Neural cell (in vitro differentiated cells): ENCODE data around the gene FAM168A. TPM values are rescaled to one million over a fixed set of nuclear protein-coding genes. Genes with fewer than 3 reads are reported as not detected.

Source experiments
- H2AFZ ChIP-seq: fragments of 200-600, 300-800 bp; sonication (generic), shearing (Covaris generic); 2 replicates; pipeline ENCODE4 v1.6.0; 2014; ENCODE audit warnings: low read depth, mild to moderate bottlenecking, antibody characterized with exemption, low read length, moderate library complexity
- H3F3A ChIP-seq: fragments of 200-600 bp; shearing (Covaris generic); 2 replicates; pipeline ENCODE4 v1.6.1; 2016; ENCODE audit warnings: mild to moderate bottlenecking, moderate library complexity, mixed read lengths, antibody characterized with exemption, low read length; ENCODE audit not compliant: insufficient read depth, poor library complexity, severe bottlenecking
- H3K27ac ChIP-seq: fragments of 200-600, 300-800 bp; sonication (generic), shearing (Covaris generic); 2 replicates; pipeline ENCODE4 v1.5.1; 2014; ENCODE audit warnings: mild to moderate bottlenecking, low read length, moderate library complexity
- H3K27me3 ChIP-seq: fragments of 300-800, 200-600 bp; sonication (generic), shearing (Covaris generic); 2 replicates; pipeline ENCODE4 v1.6.0; 2014; ENCODE audit warnings: mild to moderate bottlenecking, low read depth, low read length, moderate library complexity; ENCODE audit not compliant: insufficient read depth
- H3K36me3 ChIP-seq: fragments of 300-800, 200-600 bp; sonication (generic), shearing (Covaris generic); 2 replicates; pipeline ENCODE4 v1.5.1; 2014; ENCODE audit warnings: mild to moderate bottlenecking, antibody characterized with exemption, low read length, moderate library complexity; ENCODE audit not compliant: insufficient read depth
- H3K4me2 ChIP-seq: fragments of 300-800, 200-600 bp; sonication (generic), shearing (Covaris generic); 2 replicates; pipeline ENCODE4 v1.6.0; 2014; ENCODE audit warnings: mild to moderate bottlenecking, low read length
- H3K4me3 ChIP-seq: fragments of 300-800, 200-600 bp; sonication (generic), shearing (Covaris generic); 2 replicates; pipeline ENCODE4 v1.5.1; 2014; ENCODE audit warnings: mild to moderate bottlenecking, low read length, moderate library complexity
- H3K79me2 ChIP-seq: fragments of 200-600 bp; shearing (Covaris generic); replicated peaks from 2 replicates; pipeline ENCODE4 v1.6.0; 2014; ENCODE audit warnings: mild to moderate bottlenecking, low read length, moderate library complexity; ENCODE audit not compliant: insufficient read depth
- H3K9ac ChIP-seq: fragments of 300-800, 200-600 bp; sonication (generic), shearing (Covaris generic); 2 replicates; pipeline ENCODE4 v1.6.1; 2016; ENCODE audit warnings: mild to moderate bottlenecking, low read length, mixed read lengths
- H3K9me2 ChIP-seq: fragments of 200-600 bp; shearing (Covaris generic); 2 replicates; pipeline ENCODE4 v1.6.1; 2016; ENCODE audit warnings: mild to moderate bottlenecking, low read length, mixed read lengths; ENCODE audit not compliant: insufficient read depth
- H3K9me3 ChIP-seq: fragments of 200-600, 300-800 bp; sonication (generic), shearing (Covaris generic); 2 replicates; pipeline ENCODE4 v1.6.1; 2016; ENCODE audit warnings: mild to moderate bottlenecking, mixed run types, low read length, moderate library complexity, mixed read lengths
- H4K20me1 ChIP-seq: fragments of 200-600 bp; shearing (Covaris generic); 2 replicates; pipeline ENCODE4 v1.6.1; 2016; ENCODE audit warnings: mild to moderate bottlenecking, mixed run types; ENCODE audit not compliant: insufficient read depth
- CTCF ChIP-seq: fragments of 450-650 bp; IDR thresholded peaks from 2 replicates; pipeline ENCODE4 v1.5.1; 2014; ENCODE audit warnings: antibody characterized with exemption, mild to moderate bottlenecking, moderate library complexity; ENCODE audit not compliant: poor library complexity, severe bottlenecking
- EP300 ChIP-seq: fragments of 450-650 bp; conservative IDR thresholded peaks from 2 replicates; pipeline ENCODE4 v1.6.1; 2014; ENCODE audit warnings: antibody characterized with exemption, mild to moderate bottlenecking, moderate library complexity; ENCODE audit not compliant: poor library complexity, severe bottlenecking
- EZH2 ChIP-seq: fragments of 200-600, 300-800 bp; shearing (Covaris generic), sonication (generic); IDR thresholded peaks from 2 replicates; pipeline ENCODE4 v1.6.1; 2014; ENCODE audit warnings: antibody characterized with exemption, low read length, borderline replicate concordance, mild to moderate bottlenecking; ENCODE audit not compliant: insufficient read depth, poor library complexity, severe bottlenecking
- MXI1 ChIP-seq: fragments of 450-650 bp; conservative IDR thresholded peaks from 2 replicates; pipeline ENCODE4 v1.6.1; 2014; ENCODE audit warnings: antibody characterized with exemption, mild to moderate bottlenecking; ENCODE audit not compliant: poor library complexity, severe bottlenecking
- POLR2AphosphoS5 ChIP-seq: IDR thresholded peaks from 2 replicates; pipeline ENCODE4 v1.6.1; 2012
- RAD21 ChIP-seq: fragments of 450-650 bp; conservative IDR thresholded peaks from 2 replicates; pipeline ENCODE4 v1.6.1; 2014; ENCODE audit warnings: antibody characterized with exemption, mild to moderate bottlenecking, moderate library complexity
- REST ChIP-seq: IDR thresholded peaks from 2 replicates; pipeline ENCODE4 v1.6.1; 2012; ENCODE audit warnings: borderline replicate concordance
- SMC3 ChIP-seq: fragments of 450-650 bp; conservative IDR thresholded peaks from 2 replicates; pipeline ENCODE4 v1.6.1; 2014; ENCODE audit warnings: antibody characterized with exemption, mild to moderate bottlenecking, moderate library complexity; ENCODE audit not compliant: poor library complexity
- TAF1 ChIP-seq: IDR thresholded peaks from 2 replicates; pipeline ENCODE4 v1.6.1; 2012; ENCODE audit warnings: low read depth
- polyA plus RNA-seq: library from polyadenylated mRNA; depleted of rRNA; stranded (reverse); fragments of >200 nt; gene quantifications from 2 replicates; pipeline ENCODE4 v1.2.3, GENCODE V29; 2014

The FAM168A gene
- polyA plus RNA-seq, 1 donor from 2014 or later: 67.3 TPM

- no peak overlapping the region for H3K9ac ChIP-seq
- H3K27ac ChIP-seq: no peak overlapping the region
- H2AFZ ChIP-seq: no peak overlapping the region
- H3K4me3 ChIP-seq: no peak overlapping the region
- no peaks in the 10 kb centered on the region for H3K79me2 ChIP-seq
- no peaks in the 10 kb centered on the region for H3K9me2 ChIP-seq
- H3K27me3 ChIP-seq: no peaks in the 10 kb centered on the region
- H3K9me3 ChIP-seq: no peaks in the 10 kb centered on the region
- no peak overlapping the region for H3K4me2 ChIP-seq
- TF ChIP-seq EP300 (no peak), POLR2AphosphoS5 (no peak), CTCF (no peak), EZH2 (no peak), TAF1 (no peak), REST (no peak), SMC3 (no peak), MXI1 (no peak), RAD21 (no peak)
- no peaks in the 10 kb centered on the region for H4K20me1 ChIP-seq
- H3F3A ChIP-seq: no peaks in the 10 kb centered on the region
- H3K36me3 ChIP-seq: no peaks in the 10 kb centered on the region
Observed at GRCh38 chr11:73635721-73636120, 37.8 kb upstream of the FAM168A start.

- no peak overlapping the region for H3K4me2 ChIP-seq
- no peaks in the 10 kb centered on the region for H3F3A ChIP-seq
- no peaks in the 10 kb centered on the region for H3K79me2 ChIP-seq
- H4K20me1 ChIP-seq: no peaks in the 10 kb centered on the region
- H3K27me3 ChIP-seq: no peaks in the 10 kb centered on the region
- H3K27ac ChIP-seq: no peak overlapping the region
- TF ChIP-seq CTCF (no peak), TAF1 (no peak), RAD21 (no peak), EZH2 (no peak), MXI1 (no peak), REST (no peak), EP300 (no peak), SMC3 (no peak), POLR2AphosphoS5 (no peak)
- no peaks in the 10 kb centered on the region for H3K9me2 ChIP-seq
- H3K4me3 ChIP-seq: no peak overlapping the region
- H3K9ac ChIP-seq: no peak overlapping the region
- H2AFZ ChIP-seq: no peak overlapping the region
- no peaks in the 10 kb centered on the region for H3K36me3 ChIP-seq
- H3K9me3 ChIP-seq: no peaks in the 10 kb centered on the region
Observed at GRCh38 chr11:73633999-73634398, 36.1 kb upstream of the FAM168A start.
